ENCODE results near the gene TMEM209. TPM values are rescaled to one million over a fixed set of nuclear protein-coding genes. Genes with fewer than 3 reads are reported as not detected.

Gene TMEM209
- total RNA-seq, 1 donor from 2014 or later, result 9.2 TPM

DNA sequence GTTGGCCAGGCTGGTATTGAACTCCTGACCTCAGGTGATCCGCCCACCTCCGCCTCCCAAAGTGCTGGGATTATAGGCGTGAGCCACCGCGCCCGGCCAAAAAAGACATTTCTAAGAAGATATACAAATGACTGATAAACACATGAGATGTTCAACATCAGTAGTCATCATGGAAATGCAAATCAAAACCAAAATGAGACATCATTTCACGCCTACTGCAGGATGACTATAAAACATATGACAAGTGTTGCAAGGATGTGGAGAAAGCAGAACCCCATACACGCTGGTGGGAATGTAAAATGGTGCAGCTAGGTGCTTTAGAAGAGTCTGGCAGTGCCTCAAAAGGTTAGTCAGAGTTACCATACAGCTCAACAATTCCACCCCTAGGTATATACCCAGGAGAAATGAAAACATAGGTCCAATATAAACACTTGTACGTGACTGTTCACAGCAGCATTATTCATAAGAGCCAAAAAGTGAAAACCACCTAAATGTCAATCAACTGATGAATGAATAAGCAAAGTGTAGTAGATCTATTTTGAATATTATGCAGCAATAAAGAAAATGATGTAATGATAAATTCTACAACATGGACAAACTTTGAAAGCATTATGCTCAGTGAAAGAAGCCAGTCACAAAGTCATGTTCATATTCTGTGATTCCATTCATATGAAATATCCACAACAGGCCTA, 24.5 kb downstream of the TMEM209 start:
- intact Hi-C loops (cut with micrococcal nuclease), result no loop called here

DNA sequence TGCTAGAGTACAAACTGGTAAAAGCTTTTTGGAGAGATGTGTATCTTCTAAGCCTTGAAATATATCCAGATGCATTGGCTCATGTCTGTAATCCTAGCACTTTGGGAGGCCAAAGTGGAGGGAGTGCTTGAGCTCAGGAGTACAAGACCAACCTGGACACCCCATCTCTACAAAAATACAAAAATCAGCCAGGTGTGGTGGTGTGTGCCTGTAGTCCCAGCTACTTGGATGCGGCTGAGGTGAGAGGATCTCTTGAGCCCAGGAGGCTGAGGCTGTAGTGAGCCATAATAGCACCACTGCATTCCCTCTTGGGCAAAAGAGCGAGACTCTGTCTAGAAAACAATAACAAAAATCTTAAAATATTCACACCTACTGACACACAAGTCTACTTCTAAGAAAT, 25.6 kb downstream of the TMEM209 start:
- no peak for DNase-seq
- intact Hi-C loops (cut with micrococcal nuclease), result no loop called here
- no peak for ATAC-seq

More for the DNA sequence above, 24.5 kb downstream of the TMEM209 start:
- DNase-seq (no peak), ATAC-seq (no peak)

DNA sequence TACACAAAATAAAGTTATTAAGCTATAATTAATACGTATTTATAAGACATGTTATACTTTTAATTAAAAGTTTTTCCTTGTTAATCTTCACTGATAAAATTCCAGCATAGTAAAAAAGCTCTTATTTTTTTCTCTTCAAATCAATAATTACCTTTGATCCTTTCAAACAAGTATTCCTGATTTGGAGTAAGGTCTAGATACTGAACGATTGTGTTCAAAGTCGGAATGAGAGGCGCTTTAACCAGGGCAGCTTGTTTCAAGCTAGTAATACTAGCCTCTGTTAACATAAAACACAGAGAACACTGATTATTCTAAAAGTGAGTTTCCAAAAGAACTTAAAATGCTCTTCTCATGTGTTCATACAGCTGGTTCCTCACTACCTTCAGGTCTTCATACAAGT, 27.0 kb downstream of the TMEM209 start:
- ATAC-seq (no peak), DNase-seq (no peak)
- intact Hi-C loops (cut with micrococcal nuclease), result no loop called here

DNA sequence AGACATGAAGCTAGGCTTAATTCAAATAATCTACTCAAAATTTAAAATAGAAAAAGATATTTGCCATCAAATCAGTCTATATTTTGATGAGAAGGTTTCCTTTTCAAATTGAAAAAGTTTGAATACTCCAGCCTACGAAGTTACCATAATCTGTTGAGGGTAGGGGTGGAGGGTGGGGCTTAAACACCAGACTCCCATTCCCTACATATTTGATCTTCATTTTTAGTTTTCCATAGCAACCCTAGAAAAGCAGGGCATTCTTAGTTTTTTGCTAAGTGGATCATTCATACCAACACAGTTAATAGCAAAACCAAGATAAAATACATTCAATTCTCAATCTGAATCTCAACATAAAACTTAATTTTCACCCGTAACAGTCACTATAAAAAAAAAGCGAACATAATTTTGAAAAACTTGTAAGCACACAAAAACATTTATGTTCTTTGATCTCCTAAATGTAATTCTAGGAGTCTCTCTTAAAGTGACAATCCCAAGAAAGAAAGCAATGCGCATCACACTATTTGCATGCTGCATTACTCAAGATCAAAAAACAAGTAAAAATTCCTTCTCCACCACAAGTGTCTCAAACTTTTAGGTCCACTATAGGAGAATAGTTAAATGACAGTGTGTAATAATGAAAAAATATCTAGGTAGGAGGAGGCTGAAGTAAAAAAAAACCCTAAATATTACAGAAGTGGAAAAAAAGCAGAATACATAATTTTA, 30.8 kb downstream of the TMEM209 start:
- ATAC-seq, result no peak
- DNase-seq, result no peak
- intact Hi-C loops (cut with micrococcal nuclease), result no loop called here

DNA sequence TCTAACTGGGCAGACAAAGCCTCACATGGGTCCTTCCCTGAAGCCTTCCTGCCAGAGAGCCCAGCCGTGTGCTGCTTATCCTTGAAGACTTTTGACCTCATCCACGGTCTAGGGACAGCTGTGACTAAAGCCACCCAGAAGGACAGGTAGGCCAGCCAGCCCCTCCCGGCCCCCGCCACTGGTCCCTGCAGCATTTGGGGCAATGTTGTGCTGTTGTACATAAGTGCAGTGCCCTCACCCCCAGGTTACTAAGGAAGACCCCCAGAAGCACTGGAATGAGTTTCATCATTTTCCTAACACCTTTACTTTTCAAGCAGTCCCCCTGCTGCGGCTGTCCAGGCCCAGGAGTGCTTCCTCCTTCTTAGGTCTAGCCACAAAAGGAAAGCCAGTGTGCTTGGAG, 43.0 kb downstream of the TMEM209 start:
- ATAC-seq (no peak), DNase-seq (no peak)
- intact Hi-C loops (cut with micrococcal nuclease), result no loop called here

GRCh38 chr7:130160455-130160854, 44.8 kb downstream of the TMEM209 start:
- ATAC-seq, result no peak

DNA sequence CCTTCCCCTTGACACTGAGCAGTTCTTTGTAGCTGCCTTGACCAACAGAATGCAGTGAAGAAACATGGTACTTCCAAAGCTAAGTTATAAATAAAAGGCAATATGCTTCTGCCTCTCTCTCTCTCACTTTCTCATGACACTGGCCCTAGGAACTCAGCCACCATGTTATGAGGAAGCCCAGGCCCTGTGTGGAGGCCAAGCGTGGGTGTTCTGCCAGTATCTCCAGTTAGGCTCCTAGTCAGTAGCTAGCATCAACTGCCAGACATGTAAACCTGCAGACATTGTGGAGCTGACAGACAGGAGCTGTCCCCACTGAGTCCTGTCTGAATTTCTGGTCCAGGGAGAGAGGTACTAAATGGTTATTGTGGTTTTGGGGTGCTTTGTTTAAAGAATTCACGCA, 45.2 kb downstream of the TMEM209 start:
- intact Hi-C loops (cut with micrococcal nuclease), result no loop called here
- no peak for ATAC-seq
- DNase-seq, result no peak

More at GRCh38 chr7:130160455-130160854, 44.8 kb downstream of the TMEM209 start:
- intact Hi-C loops (cut with micrococcal nuclease), result no loop called here
- DNase-seq, result no peak

DNA sequence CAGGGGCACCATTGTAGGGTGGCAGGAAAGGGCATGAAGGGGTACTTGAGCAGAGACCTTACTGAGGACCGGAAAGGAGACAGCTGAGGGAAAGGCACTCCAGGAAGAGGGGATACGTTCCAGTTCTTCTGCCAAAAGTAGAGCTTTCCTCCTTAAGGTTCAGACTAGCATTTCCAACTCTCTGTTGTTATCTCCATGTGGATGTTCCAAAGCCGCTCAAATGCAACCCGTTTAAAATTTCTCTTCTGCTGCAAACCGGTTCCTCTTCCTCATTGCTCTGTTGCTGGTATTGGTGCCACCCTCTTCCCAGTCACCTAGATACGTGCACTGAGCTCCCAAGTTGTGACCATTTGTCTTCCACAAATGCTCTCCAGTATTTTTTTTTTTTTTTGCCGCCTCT, 47.5 kb downstream of the TMEM209 start:
- ATAC-seq, result no peak
- intact Hi-C loops (cut with micrococcal nuclease), result no loop called here
- DNase-seq, result no peak

- no peak for DNase-seq
- ATAC-seq, result no peak
- intact Hi-C loops (cut with micrococcal nuclease), result no loop called here
Measured at GRCh38 chr7:130156140-130156539, 49.1 kb downstream of the TMEM209 start.

DNA sequence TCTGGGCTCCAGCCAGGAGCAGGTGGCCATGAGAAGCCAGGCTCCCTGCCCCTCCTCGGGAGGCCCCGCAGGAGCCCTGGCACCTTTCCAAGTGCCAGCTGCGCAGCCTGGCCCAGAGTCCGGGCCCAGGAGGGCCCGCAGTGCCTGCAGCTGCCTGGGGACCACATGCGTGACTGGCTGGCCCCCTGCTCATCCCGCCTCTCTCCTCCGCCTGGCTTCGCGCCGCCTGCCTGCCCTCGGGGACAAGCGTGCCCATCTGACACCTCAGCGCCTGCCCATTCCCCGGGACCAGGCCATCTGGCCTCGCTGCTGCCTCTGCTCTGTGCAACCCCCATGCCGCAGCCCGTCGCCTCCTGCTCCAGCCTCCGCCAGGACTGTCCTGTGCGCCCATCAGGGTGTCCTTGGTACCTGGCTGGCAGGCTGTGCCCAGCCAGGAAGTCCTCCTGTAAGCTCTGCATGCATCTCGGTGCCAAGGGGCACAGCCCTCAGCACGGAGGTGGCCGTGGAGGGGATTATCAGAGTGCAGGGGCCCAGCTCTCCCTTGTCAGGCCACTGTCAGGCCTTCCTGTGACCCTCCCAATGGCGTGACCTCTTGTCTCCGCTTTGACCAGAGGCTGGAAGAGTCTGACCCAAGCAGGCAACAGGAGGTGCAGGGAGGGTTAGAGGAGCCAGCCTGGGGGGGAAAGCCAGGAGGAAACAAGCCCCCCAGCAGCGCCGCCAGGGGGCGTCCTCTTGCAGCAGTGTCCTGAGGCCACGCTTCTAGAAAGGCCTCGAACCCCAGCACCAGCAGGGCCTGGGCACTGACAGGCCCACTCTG, 50.5 kb downstream of the TMEM209 start:
- DNase-seq, result no peak
- intact Hi-C loops (cut with micrococcal nuclease), result no loop called here
- ATAC-seq, result peak; percentile 47

DNA sequence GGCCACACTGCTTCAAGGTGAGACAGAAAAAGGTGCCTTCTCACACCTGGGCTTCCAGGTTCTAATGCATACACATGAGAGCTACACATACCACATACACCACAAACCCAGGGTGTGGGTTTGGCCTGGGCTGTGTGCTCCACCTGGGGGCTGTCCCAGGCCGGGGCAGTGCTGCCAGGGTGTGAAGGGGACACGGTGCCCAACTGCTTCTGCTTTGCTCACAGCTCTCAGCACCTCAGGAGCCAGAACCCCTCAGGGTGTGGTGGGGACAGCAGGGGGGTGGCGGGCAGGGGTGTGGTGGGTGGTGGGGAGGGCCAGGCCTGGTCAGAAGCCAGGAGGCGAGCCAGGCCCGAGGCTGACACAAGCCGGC, 51.1 kb downstream of the TMEM209 start:
- DNase-seq (no peak), ATAC-seq (peak; percentile 34)
- intact Hi-C loops (cut with micrococcal nuclease), result no loop called here

DNA sequence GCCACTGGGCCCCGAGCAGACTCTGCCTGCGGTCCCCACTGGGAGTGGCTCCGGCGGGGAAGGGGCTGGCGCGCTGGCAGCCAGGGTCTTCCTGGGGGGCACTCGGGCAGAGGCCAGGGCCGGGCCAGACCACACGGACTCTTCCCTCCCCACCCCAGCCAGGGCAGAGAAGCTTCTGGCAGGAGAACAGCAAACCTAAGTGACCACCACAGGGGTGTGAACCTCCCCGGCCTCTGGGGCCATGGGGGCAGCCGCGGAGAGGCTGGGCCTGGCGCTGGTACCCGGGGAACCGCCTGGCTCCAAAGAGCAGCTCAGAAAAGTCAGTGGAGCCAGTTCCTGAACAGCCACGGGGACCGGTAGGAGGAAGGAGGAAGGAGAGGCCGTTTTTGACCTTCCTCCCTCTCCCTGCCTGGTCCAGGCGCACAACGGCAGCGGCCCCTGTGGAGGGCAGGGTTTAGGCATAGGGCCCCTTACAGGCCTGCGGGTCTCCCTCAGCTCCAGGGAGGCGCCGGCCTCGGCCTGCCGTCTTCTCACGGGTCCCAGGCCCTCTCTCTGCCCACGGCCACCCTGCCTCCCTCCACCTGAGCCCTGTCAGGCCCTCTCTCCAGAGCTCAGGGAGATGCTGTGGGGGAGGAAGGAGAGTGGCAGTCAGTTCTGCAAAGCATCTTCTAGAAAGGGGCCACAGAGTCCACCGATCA, 51.8 kb downstream of the TMEM209 start:
- ATAC-seq, result no peak
- no peak for DNase-seq
- intact Hi-C loops (cut with micrococcal nuclease), result no loop called here

DNA sequence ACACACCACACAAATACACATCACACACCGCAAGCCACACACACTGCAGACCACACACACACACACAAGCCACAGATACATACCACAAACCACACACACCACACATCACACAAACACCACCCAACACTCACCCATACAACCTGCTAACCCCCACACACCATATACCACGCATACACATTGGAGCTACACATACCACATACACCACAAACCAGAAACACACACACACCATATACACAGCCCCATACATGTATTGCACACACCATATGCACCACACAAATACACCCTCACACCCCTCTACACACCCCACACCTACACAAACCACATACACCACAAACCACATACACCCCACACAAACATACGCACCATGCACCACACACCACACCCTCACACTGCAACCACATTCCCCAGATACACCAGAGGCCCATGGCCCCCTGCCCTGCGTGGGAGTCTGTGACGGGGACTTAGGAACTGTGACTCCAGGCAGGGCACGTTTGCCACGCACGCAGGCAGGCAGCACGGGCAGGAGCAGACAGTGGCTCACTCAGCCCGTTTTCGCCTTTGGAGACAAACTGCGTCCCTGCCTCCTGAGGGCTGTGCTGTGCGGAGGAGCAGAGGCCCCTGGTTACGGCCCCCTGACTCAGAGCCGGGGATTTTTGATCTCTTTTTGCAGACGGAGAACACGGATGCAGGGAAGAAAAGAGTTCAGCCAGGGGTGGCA, 52.6 kb downstream of the TMEM209 start:
- intact Hi-C loops (cut with micrococcal nuclease), result no loop called here
- DNase-seq (no peak), ATAC-seq (no peak)

DNA sequence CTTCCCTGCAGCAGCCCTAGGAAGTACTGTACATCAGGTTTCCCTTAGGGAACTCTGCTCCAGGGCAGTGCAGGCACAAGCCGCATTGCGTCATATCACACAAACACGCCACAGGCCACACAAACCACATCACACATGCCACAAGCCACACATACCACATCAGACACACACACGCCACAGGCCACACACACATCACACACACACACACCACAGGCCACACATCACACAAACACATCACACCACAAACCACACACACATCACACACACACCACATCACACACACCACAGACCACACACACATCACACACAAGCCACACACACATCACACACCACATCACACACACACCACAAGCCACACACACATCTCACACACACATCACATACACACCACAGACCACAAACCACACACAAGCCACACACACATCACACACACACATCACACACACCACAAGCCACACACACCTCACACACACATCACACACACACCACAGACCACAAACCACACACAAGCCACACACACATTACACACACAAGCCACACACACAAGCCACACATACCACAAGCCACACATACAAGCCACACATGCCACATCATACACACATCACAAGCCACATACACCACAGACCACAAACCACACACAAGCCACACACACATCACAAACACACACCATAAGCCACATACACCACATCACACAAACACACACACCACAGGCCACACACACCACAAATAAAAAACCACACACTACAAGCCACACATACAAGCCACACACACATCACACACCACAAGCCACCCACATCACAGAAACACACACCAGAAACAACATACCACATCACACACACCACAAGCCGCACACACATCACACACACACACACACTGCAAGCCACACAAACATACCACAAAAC, 53.4 kb downstream of the TMEM209 start:
- DNase-seq (no peak), ATAC-seq (no peak)
- intact Hi-C loops (cut with micrococcal nuclease), result no loop called here

GRCh38 chr7:130150587-130150986, 54.6 kb downstream of the TMEM209 start:
- intact Hi-C loops (cut with micrococcal nuclease), result no loop called here
- ATAC-seq, result no peak
- DNase-seq, result no peak

DNA sequence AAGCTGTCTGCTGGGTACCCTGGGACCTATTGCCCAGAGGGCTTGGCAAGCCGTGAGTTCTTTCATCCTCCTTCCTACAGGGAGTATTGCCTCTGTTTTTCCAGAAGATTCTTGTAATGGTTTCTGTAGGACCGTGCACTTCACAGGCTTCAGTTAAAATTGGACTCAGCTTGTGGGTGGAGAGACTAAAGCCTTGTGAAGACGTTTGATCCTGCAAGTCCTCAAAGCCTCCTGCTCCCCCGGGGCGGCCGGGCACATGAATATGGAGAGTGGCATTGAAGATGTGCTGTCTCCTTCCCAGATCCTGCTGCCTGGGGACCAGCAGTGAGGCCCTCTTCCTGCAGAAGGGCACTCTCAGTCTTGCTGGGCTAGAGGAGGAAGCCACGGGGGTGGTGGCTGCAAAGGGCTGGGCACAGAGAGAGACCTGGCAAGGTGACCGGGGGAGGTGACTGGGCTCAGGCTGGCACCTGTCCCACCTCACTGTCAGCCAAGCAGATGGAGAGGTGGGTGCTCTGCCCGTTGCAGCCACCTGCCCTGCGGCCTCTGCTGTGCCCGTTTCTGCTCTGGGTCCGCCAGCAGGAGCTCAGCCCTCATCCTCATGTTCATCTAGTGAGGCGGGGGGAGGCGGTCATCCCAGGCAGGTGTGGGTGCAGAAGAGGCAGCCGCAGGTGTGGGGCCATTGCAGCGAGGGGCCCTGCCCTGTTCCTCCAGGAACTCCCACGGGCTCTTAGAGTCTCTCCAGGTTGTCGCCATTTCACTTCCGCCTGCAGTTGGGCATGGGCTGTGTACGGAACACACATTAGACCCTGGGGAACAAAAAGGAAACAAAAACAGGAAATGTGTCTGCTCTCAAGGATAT, 55.7 kb downstream of the TMEM209 start:
- ATAC-seq (no peak), DNase-seq (no peak)
- intact Hi-C loops (cut with micrococcal nuclease), result no loop called here

GRCh38 chr7:130148561-130148960, 56.6 kb downstream of the TMEM209 start:
- intact Hi-C loops (cut with micrococcal nuclease), result no loop called here
- ATAC-seq, result no peak
- no peak for DNase-seq
